ENCODE results near the gene EZH1.
"Not testable (repeated sequence)": the region's sequence is repeated elsewhere in the genome, so short reads cannot be mapped to it uniquely, and the experiment has no call there.

The EZH1 gene

DNA sequence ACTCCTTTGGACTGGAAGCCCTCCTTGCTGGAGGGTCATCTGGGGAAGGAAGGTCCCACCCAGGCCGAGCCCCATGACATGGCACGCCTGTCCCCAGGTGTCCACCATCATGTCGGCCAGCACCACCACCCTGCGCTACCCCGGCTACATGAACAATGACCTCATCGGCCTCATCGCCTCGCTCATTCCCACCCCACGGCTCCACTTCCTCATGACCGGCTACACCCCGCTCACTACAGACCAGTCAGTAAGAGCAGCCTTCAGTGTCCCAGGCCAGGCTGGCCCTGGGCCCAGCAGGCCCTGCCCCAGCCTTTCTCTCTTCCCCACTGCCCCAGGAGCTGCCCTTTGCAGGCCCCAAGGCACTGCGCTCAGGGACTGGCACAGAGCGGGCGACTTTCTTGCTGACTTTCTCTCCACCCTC, 79.2 kb downstream of the EZH1 start:
- no peak overlapping the region for H3K4me3 ChIP-seq (ENCODE audit: low read depth, low read length)
- DNase-seq (ENCODE audit: low read depth), result no peak
- TF ChIP-seq, protein P1, sequence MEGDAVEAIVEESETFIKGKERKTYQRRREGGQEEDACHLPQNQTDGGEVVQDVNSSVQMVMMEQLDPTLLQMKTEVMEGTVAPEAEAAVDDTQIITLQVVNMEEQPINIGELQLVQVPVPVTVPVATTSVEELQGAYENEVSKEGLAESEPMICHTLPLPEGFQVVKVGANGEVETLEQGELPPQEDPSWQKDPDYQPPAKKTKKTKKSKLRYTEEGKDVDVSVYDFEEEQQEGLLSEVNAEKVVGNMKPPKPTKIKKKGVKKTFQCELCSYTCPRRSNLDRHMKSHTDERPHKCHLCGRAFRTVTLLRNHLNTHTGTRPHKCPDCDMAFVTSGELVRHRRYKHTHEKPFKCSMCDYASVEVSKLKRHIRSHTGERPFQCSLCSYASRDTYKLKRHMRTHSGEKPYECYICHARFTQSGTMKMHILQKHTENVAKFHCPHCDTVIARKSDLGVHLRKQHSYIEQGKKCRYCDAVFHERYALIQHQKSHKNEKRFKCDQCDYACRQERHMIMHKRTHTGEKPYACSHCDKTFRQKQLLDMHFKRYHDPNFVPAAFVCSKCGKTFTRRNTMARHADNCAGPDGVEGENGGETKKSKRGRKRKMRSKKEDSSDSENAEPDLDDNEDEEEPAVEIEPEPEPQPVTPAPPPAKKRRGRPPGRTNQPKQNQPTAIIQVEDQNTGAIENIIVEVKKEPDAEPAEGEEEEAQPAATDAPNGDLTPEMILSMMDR (IDR thresholded peaks at IDR 0.05; ENCODE audit: insufficient read depth, low read depth, low read length, missing control alignments), result no peak

DNA sequence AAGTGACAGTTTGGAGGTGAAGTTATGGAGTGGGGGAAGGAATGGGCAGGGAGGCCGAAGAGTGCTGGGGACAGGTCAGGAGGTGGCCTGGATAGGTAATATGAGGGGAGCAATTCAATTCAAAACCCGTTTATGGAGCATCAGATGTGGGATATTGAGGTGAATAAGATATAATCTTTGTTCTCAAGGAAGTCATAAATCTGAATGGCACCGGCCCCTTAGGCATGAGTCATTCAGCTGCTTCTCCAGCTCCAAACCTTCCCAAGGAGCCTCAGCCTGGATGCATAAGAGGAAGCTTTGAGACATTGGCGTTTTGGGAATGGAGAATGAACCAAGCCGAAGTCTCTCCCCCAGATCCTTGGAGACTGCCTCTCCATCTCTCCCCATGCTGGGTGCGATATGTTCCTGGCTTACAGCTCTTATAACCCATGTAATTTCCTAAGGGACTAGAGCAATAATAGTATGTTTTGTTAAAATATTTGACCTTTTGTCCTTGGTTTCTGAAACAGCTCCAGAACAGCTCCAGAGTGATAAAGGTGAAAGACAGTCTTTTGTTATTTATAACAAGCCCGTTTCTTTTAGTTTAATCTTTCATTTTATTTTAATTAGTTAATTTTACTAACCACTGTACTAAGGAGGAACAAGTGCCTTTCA, 84.0 kb downstream of the EZH1 start:
- no peak for DNase-seq (ENCODE audit: low read depth)
- TF ChIP-seq, protein P1 (IDR thresholded peaks at IDR 0.05; ENCODE audit: insufficient read depth, low read depth, low read length, missing control alignments), result no peak

DNA sequence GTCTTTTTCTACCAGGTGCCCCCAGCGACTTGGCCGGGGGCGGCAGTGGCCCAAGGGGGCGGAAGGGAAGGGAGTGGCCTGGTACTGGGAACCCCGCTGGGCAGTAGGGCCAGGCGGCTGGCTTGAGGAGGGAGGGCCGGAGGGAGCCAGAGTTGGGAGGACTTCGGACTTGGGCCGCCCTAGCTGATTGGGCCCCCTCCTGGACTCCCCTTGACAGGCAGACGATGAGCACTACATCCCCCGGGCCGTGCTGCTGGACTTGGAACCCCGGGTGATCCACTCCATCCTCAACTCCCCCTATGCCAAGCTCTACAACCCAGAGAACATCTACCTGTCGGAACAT, 84.9 kb downstream of the EZH1 start:
- not testable (repeated sequence) for DNase-seq (ENCODE audit: low read depth); H3K4me3 ChIP-seq (ENCODE audit: low read depth, low read length)

More for the DNA sequence above, 84.0 kb downstream of the EZH1 start:
- no peak overlapping the region for H3K4me3 ChIP-seq (ENCODE audit: low read depth, low read length)

DNA sequence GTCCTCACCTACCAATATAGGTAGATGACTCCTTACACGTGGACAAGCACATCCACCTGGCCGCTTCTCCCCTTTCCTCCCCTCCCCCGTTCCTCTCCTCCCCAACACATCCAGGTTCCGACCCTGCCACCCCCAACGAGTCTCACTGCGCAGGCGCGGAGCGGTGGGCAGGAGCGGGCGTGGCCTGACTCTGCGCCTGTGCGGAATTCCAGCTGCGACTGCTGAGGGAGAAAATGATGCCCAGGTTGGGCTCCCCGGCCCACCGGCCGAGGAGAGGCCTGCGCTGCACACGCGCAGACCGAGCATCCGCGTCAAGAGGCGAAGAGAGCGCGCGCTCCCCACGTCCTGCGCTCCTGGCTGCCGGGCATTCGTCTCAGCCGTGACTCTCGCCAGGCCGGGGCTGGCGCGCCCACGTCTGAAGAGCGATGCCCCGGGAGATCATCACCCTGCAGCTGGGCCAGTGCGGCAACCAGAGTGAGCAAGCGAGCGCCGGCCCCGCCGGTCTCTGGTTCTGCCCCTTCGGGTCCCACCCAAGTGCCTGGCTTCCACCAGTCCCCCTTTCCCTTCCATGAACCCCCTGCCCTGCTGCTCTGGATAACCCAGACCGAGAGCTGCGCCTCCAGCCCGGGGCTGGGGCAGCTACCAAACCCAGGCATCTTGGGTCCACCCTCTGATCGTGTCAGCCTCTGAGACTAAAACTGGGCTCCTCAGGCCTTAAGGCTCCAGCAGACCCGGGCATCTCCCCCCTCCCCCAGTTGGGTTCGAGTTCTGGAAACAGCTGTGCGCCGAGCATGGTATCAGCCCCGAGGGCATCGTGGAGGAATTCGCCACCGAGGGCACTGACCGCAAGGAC, 85.5 kb downstream of the EZH1 start, which contains the start of gene TUBG2:
TSS of gene TUBG2 (plus strand) at position 206 of the 853 bp plus-strand sequence. CDS start at position 426, 220 bp downstream.
- peak; percentile 90 for DNase-seq (ENCODE audit: low read depth)
- H3K4me3 ChIP-seq (ENCODE audit: low read depth, low read length), result peak within 1 kb of the TSS; percentile 90
- TF ChIP-seq, protein P1 (IDR thresholded peaks at IDR 0.05; ENCODE audit: insufficient read depth, low read depth, low read length, missing control alignments), result no peak

DNA sequence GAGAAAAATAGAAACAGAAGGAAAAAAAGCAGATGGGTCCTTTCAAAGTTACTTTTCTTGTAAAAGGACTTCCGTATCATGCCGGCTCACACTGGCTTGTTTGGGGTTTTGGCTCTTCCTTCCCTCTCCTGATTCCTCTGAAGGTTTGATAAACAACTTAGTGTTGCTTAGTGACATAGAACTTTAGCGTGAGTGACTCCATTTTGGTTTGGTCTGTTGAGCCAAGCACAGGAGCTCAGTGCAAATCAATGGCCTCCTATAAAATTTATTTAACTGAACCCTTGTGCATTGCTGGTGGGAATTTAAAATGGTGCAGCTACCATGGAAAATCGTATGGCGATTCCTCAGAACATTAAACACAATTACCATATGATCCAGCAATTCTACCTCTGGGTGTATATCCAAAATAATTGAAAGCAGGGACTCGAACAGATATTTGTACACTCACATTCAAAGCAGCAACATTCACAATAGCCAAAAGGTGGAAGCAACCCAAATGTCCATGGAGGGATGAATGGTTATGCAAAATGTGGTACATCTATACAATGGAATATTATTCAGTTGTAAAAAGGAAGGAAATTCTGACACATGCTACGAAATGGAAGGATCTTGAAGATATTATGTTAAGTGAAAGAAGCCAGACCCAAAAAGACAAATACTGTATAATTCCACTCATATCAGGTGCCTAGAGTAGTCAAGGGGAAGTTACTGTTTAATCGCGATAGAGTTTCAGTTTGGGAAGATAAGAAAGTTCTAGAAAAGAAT, 86.8 kb downstream of the EZH1 start:
- DNase-seq (ENCODE audit: low read depth), result no peak
- no peak overlapping the region for H3K4me3 ChIP-seq (ENCODE audit: low read depth, low read length)
- TF ChIP-seq, protein P1 (IDR thresholded peaks at IDR 0.05; ENCODE audit: insufficient read depth, low read depth, low read length, missing control alignments), result no peak

DNA sequence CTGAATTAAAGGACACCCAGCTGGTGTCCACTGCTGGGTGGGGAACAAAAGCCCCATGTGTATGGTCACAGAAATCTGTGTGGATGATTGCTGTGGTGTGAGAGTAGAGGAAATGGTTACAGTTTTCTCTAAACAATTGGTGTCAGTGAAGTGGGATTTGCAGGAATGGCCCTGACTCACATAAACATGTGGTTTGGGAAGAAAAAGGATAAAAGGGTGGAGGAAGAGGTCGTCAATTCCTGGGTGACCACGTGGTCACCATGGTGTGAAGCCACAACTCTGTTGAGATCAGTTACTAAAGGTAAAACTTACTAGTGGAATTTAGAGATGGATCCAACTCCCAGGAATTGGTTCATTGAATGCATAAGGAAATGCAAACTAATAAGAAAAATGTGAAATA, 89.3 kb downstream of the EZH1 start:
- no peak overlapping the region for H3K4me3 ChIP-seq (ENCODE audit: low read depth, low read length)
- TF ChIP-seq, protein P1 (IDR thresholded peaks at IDR 0.05; ENCODE audit: insufficient read depth, low read depth, low read length, missing control alignments), result no peak
- DNase-seq (ENCODE audit: low read depth), result no peak
